Mammary epithelial cell (primary cell): ENCODE measurements around the gene C12orf75.

Experiments
- EZH2 ChIP-seq: IDR thresholded peaks from 2 replicates; pipeline ENCODE4 v1.6.1; 2012; ENCODE audit warnings: low read length, inconsistent platforms, borderline replicate concordance
- TF ChIP-seq, protein P1 (sequence below), 2 donors: IDR thresholded peaks in 1 of 2; conservative IDR thresholded peaks in 1 of 2; 2 replicates each; pipeline ENCODE4 v1.5.1; 2011 to 2012; ENCODE audit warnings: inconsistent platforms in 2 of 2, low read length in 2 of 2, mild to moderate bottlenecking in 2 of 2, control low read depth in 1 of 2, low read depth in 1 of 2; ENCODE audit not compliant: insufficient read depth in 1 of 2; ENCODE audit errors: extremely low read depth in 1 of 2

DNA sequence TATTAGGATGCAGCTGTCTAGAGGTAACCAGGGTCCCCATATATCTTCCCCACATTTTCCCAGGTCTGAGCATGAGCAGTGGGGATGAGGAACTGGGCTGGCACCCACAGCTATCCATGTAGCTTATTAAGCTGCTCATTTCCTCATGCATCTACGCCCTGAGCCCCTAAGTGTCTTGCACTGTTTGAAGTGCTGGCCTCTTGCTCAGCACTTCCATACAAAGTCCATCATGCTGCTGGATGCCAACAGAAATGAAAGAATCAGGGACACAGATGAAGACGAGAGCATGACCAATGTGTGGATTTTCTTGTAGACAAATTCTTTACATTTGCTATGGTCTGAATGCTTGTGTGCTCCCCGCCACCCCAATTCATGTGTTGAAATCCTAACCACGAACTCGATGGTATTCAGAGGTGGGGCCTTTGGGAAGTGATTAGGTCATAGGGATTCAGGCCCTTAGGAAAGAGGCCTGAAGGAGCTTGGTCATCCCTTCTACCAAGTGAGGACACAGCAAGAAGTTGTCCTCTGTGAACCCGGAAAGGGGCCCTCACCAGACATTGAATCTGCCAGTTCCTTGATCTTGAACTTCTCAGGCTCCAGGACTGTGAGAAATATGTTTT is 54.5 kb downstream of the C12orf75 start:
- TF ChIP-seq, protein P1, sequence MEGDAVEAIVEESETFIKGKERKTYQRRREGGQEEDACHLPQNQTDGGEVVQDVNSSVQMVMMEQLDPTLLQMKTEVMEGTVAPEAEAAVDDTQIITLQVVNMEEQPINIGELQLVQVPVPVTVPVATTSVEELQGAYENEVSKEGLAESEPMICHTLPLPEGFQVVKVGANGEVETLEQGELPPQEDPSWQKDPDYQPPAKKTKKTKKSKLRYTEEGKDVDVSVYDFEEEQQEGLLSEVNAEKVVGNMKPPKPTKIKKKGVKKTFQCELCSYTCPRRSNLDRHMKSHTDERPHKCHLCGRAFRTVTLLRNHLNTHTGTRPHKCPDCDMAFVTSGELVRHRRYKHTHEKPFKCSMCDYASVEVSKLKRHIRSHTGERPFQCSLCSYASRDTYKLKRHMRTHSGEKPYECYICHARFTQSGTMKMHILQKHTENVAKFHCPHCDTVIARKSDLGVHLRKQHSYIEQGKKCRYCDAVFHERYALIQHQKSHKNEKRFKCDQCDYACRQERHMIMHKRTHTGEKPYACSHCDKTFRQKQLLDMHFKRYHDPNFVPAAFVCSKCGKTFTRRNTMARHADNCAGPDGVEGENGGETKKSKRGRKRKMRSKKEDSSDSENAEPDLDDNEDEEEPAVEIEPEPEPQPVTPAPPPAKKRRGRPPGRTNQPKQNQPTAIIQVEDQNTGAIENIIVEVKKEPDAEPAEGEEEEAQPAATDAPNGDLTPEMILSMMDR (conservative IDR thresholded peaks at IDR 0.05 in 1 of 2, IDR thresholded peaks at IDR 0.05 in 1 of 2; ENCODE audit: extremely low read depth in 1 of 2, insufficient read depth in 1 of 2, low read depth in 1 of 2, low read length in 2 of 2) = no peak
- no peak for TF ChIP-seq EZH2
